Duodenal mucosa (tissue), 2 donors: ENCODE results near the gene PLAAT3.

ENCODE experiments used
- H3K27ac ChIP-seq: one replicate; pipeline ENCODE4 v1.7.0; 2013; ENCODE audit warnings: low read depth, low read length
- H3K27me3 ChIP-seq, 2 donors: one replicate each; pipeline ENCODE4 v1.7.0; 2013; ENCODE audit warnings: low read length in 2 of 2, control low read depth in 1 of 2; ENCODE audit not compliant: insufficient read depth in 2 of 2, control insufficient read depth in 1 of 2
- H3K36me3 ChIP-seq, 2 donors: one replicate each; pipeline ENCODE4 v1.7.0; 2013; ENCODE audit warnings: low read length in 2 of 2, control low read depth in 1 of 2; ENCODE audit not compliant: insufficient read depth in 2 of 2, control insufficient read depth in 1 of 2
- H3K4me1 ChIP-seq, 2 donors: one replicate each; pipeline ENCODE4 v1.7.0; 2013; ENCODE audit warnings: low read length in 2 of 2, control low read depth in 1 of 2; ENCODE audit not compliant: insufficient read depth in 2 of 2, control insufficient read depth in 1 of 2
- H3K4me3 ChIP-seq, 2 donors: one replicate each; pipeline ENCODE4 v1.7.0; 2013; ENCODE audit warnings: low read length in 2 of 2, low read depth in 1 of 2
- H3K9ac ChIP-seq, 2 donors: one replicate each; pipeline ENCODE4 v1.7.0; 2013; ENCODE audit warnings: low read length in 2 of 2, low read depth in 1 of 2
- H3K9me3 ChIP-seq, 2 donors: one replicate each; pipeline ENCODE4 v1.7.0; 2013; ENCODE audit warnings: low read length in 2 of 2, control low read depth in 1 of 2; ENCODE audit not compliant: control insufficient read depth in 1 of 2

PLAAT3 gene

GRCh38 chr11:63569570-63569969 is 44.7 kb downstream of the PLAAT3 start:
- Histone ChIP-seq H3K27me3 (no peaks in the 10 kb centered on the region), H3K36me3 (no peaks in the 10 kb centered on the region), H3K4me3 (no peak overlapping the region), H3K27ac (no peak overlapping the region), H3K4me1 (peaks cover 25 to 32% of the 10 kb centered on the region in 2 donors), H3K9me3 (no peaks in the 10 kb centered on the region), H3K9ac (no peak overlapping the region)

- peak overlapping the region in 1 of 2 donors; percentile 11 for H3K9ac ChIP-seq
- H3K4me1 ChIP-seq = peaks cover 29 to 40% of the 10 kb centered on the region in 2 donors
- peak overlapping the region; percentile 59 for H3K27ac ChIP-seq
- peak overlapping the region; percentile 13 to 49 for H3K4me3 ChIP-seq
- no peaks in the 10 kb centered on the region for H3K9me3 ChIP-seq
- no peaks in the 10 kb centered on the region for H3K36me3 ChIP-seq
- no peaks in the 10 kb centered on the region for H3K27me3 ChIP-seq
These were observed 47.0 kb downstream of the PLAAT3 start for GRCh38 chr11:63567044-63567840.

GRCh38 chr11:63564784-63565350 is 49.4 kb downstream of the PLAAT3 start:
- peak overlapping the region; percentile 90 for H3K27ac ChIP-seq
- H3K4me1 ChIP-seq = peaks cover 29 to 51% of the 10 kb centered on the region in 2 donors

GRCh38 chr11:63564056-63564774 is 50.0 kb downstream of the PLAAT3 start:
- H3K9ac ChIP-seq = peak overlapping the region; percentile 52 to 57
- H3K4me3 ChIP-seq = peak overlapping the region; percentile 50 to 55
- no peaks in the 10 kb centered on the region for H3K36me3 ChIP-seq
- H3K27ac ChIP-seq = peak overlapping the region; percentile 90
- peaks cover 29 to 51% of the 10 kb centered on the region in 2 donors for H3K4me1 ChIP-seq
- no peaks in the 10 kb centered on the region for H3K27me3 ChIP-seq
- no peaks in the 10 kb centered on the region for H3K9me3 ChIP-seq

More at GRCh38 chr11:63564784-63565350, 49.4 kb downstream of the PLAAT3 start:
- H3K27me3 ChIP-seq = no peaks in the 10 kb centered on the region
- H3K9me3 ChIP-seq = no peaks in the 10 kb centered on the region
- no peaks in the 10 kb centered on the region for H3K36me3 ChIP-seq
- peak overlapping the region; percentile 52 to 57 for H3K9ac ChIP-seq
- H3K4me3 ChIP-seq = peak overlapping the region; percentile 16 to 55

- H3K9ac ChIP-seq = peak within 1 kb of the TSS; percentile 16 to 55
- peak within 1 kb of the TSS; percentile 90 for H3K27ac ChIP-seq
- H3K36me3 ChIP-seq = no peaks in the 10 kb centered on the region
- H3K9me3 ChIP-seq = no peaks in the 10 kb centered on the region
- peaks cover 29 to 51% of the 10 kb centered on the region in 2 donors for H3K4me1 ChIP-seq
- H3K27me3 ChIP-seq = no peaks in the 10 kb centered on the region
- peak within 1 kb of the TSS; percentile 34 to 50 for H3K4me3 ChIP-seq
These were observed 50.8 kb downstream of the PLAAT3 start, which contains the start of gene PLAAT2 for GRCh38 chr11:63563201-63564055. Gene PLAAT2 (minus strand): TSS chr11:63563379. CDS start chr11:63563324, 55 bp downstream.

GRCh38 chr11:63560506-63561180 is 53.6 kb downstream of the PLAAT3 start:
- peaks cover 19 to 36% of the 10 kb centered on the region in 2 donors for H3K4me1 ChIP-seq
- H3K27ac ChIP-seq = no peak overlapping the region
- no peak overlapping the region for H3K4me3 ChIP-seq
- no peaks in the 10 kb centered on the region for H3K27me3 ChIP-seq
- H3K9me3 ChIP-seq = no peaks in the 10 kb centered on the region
- no peaks in the 10 kb centered on the region for H3K36me3 ChIP-seq
- no peak overlapping the region for H3K9ac ChIP-seq

- H3K9ac ChIP-seq = no peak overlapping the region
These were observed 55.6 kb downstream of the PLAAT3 start for GRCh38 chr11:63558459-63559157.

GRCh38 chr11:63557570-63557969 is 56.7 kb downstream of the PLAAT3 start:
- no peaks in the 10 kb centered on the region for H3K36me3 ChIP-seq
- H3K27me3 ChIP-seq = no peaks in the 10 kb centered on the region
- H3K4me1 ChIP-seq = peaks cover 4 to 15% of the 10 kb centered on the region in 2 donors
- no peak overlapping the region for H3K9ac ChIP-seq
- no peak overlapping the region for H3K4me3 ChIP-seq
- no peak overlapping the region for H3K27ac ChIP-seq
- no peaks in the 10 kb centered on the region for H3K9me3 ChIP-seq

More at GRCh38 chr11:63558459-63559157, 55.6 kb downstream of the PLAAT3 start:
- H3K27ac ChIP-seq = no peak overlapping the region
- H3K4me1 ChIP-seq = peaks cover 9 to 23% of the 10 kb centered on the region in 2 donors
- H3K27me3 ChIP-seq = no peaks in the 10 kb centered on the region
- H3K36me3 ChIP-seq = no peaks in the 10 kb centered on the region
- H3K4me3 ChIP-seq = no peak overlapping the region
- no peaks in the 10 kb centered on the region for H3K9me3 ChIP-seq
